ENCODE results near the gene ZNF764. TPM values are rescaled to one million over a fixed set of nuclear protein-coding genes. Genes with fewer than 3 reads are reported as not detected.
A peak's percentile ranks its signal among the peaks of the same experiment; 100 is the strongest.

Gene ZNF764
- polyA plus RNA-seq, 1 donor (not counting 4 experiments of a cell fraction or from before 2014, with no cell fraction given), result 1.6 TPM

DNA sequence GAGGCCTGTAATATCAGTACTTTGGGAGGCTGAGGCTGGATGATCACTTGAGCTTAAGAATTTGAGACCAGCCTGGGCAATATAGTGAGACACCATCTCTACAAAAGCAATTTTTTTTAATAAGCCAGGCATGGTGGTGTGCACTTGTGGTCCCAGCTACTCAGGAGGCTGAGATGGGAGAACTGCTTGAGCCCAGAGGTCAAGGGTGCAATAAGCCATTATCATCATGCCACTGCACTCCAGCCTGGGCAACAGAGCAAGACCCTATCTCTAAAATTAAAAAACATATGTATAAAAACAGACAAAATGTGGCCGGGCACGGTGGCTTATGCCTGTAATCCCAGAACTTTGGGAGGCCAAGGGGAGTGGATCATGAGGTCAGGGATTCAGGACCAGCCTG, 30.5 kb upstream of the ZNF764 start:
- H4K20me1 ChIP-seq (ENCODE audit: control insufficient read depth, extremely low read depth, insufficient read depth, low read length), result no peaks in the 10 kb centered on the region
- H3K4me1 ChIP-seq (ENCODE audit: control insufficient read depth, extremely low read depth, insufficient read depth, low read length), result peaks cover 5% of the 10 kb centered on the region
- DNase-seq (ENCODE audit: low read depth, low spot score) (no peak), FAIRE-seq (no peak)
- H3K9me1 ChIP-seq (ENCODE audit: control insufficient read depth, extremely low read depth, insufficient read depth, low read length), result no peaks in the 10 kb centered on the region
- no peaks in the 10 kb centered on the region for H3K9me3 ChIP-seq (ENCODE audit: control insufficient read depth, low read depth, low read length)
- peaks cover 19% of the 10 kb centered on the region for H3K79me2 ChIP-seq (ENCODE audit: control insufficient read depth, insufficient read depth, low read length)
- no peak overlapping the region for H2AFZ ChIP-seq (ENCODE audit: control insufficient read depth, low read length)
- dilution Hi-C loops (cut with MboI; ENCODE audit: extremely low pct_ligation_motif_present, low sequenced_read_pairs), result no loop called here
- TF ChIP-seq CTCF (optimal IDR thresholded peaks at IDR 0.05 in 1 of 3, IDR thresholded peaks at IDR 0.05 in 1 of 3, conservative IDR thresholded peaks at IDR 0.05 in 1 of 3; ENCODE audit: extremely low read depth in 1 of 3, insufficient read depth in 2 of 3, low read length in 3 of 3) (no peak), EZH2 (IDR thresholded peaks at IDR 0.05; ENCODE audit: low read length) (no peak)
- no peak overlapping the region for H3K27ac ChIP-seq (ENCODE audit: control insufficient read depth, insufficient read depth, low read length)
- no peak overlapping the region for H3K4me2 ChIP-seq (ENCODE audit: control insufficient read depth, extremely low read depth, insufficient read depth, low read depth, low read length)
- no peak overlapping the region for H3K9ac ChIP-seq (ENCODE audit: control insufficient read depth, extremely low read depth, insufficient read depth, low read length)
- H3K27me3 ChIP-seq (ENCODE audit: control insufficient read depth, extremely low read depth, insufficient read depth, low read length), result no peaks in the 10 kb centered on the region
- peaks cover 0 to 3% of the 10 kb centered on the region in 2 experiments for H3K36me3 ChIP-seq (ENCODE audit: control insufficient read depth in 2 of 2, extremely low read depth in 1 of 2, insufficient read depth in 2 of 2, low read length in 2 of 2)
- no peak overlapping the region for H3K4me3 ChIP-seq (ENCODE audit: control insufficient read depth in 2 of 3, extremely low read depth in 1 of 3, insufficient read depth in 2 of 3, low read depth in 1 of 3, low read length in 3 of 3)

DNA sequence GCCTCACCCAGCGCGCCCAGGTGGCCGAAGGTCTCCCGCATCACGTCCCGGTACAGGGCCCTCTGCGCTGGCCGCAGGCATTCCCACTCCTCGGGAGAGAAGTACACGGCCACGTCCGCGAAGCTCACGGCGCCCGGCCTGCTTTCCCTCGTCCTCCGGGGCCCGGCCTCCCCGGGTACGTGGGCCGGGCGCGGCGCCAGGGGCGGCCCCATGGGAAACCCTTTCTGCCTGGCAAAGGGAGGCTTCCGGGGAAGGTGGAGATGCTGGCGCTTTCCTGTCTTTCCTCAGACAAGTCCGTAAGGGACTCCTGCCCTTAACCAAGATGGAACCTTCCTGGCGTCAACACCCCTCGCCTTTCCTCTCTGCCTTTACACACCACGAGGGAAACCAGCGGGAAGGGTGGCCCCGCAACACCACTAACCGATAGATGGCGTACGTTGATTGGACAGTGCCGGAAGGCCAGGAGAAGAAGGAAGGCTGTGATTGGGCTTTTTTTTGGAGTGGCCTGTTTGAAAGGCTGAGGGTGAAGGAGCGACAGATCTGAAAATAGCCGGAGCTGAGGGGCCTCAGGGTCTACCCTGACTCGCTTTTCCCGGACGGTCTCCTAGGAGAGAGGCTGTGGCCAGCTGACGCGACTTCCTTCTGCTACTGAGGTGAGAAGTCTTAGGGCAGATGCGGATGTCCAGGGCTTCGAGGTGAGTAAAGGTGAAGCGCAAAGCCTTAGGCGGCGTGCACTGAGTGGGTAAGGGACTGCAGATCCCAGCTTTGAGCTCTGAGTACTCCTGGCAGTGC, 27.4 kb upstream of the ZNF764 start, which contains the start of gene ZNF785:
TSS of gene ZNF785 (minus strand) at position 298 of the 792 bp plus-strand sequence. CDS start at position 212, 86 bp downstream.
- peak; percentile 78 for FAIRE-seq
- H3K27me3 ChIP-seq (ENCODE audit: control insufficient read depth, extremely low read depth, insufficient read depth, low read length), result no peaks in the 10 kb centered on the region
- peak within 1 kb of the TSS; percentile 87 for H3K4me2 ChIP-seq (ENCODE audit: control insufficient read depth, extremely low read depth, insufficient read depth, low read depth, low read length)
- dilution Hi-C loops (cut with MboI; ENCODE audit: extremely low pct_ligation_motif_present, low sequenced_read_pairs), result no loop called here
- H3K36me3 ChIP-seq (ENCODE audit: control insufficient read depth in 2 of 2, extremely low read depth in 1 of 2, insufficient read depth in 2 of 2, low read length in 2 of 2), result peaks cover 9 to 10% of the 10 kb centered on the region in 2 experiments
- DNase-seq (ENCODE audit: low read depth, low spot score), result peak; percentile 98
- peak within 1 kb of the TSS; percentile 83 for H3K9ac ChIP-seq (ENCODE audit: control insufficient read depth, extremely low read depth, insufficient read depth, low read length)
- no peaks in the 10 kb centered on the region for H4K20me1 ChIP-seq (ENCODE audit: control insufficient read depth, extremely low read depth, insufficient read depth, low read length)
- H3K27ac ChIP-seq (ENCODE audit: control insufficient read depth, insufficient read depth, low read length), result peak within 1 kb of the TSS; percentile 79
- H3K79me2 ChIP-seq (ENCODE audit: control insufficient read depth, insufficient read depth, low read length), result peaks cover 33% of the 10 kb centered on the region
- TF ChIP-seq EZH2 (IDR thresholded peaks at IDR 0.05; ENCODE audit: low read length) (no peak), CTCF (optimal IDR thresholded peaks at IDR 0.05 in 1 of 3, IDR thresholded peaks at IDR 0.05 in 1 of 3, conservative IDR thresholded peaks at IDR 0.05 in 1 of 3; ENCODE audit: extremely low read depth in 1 of 3, insufficient read depth in 2 of 3, low read length in 3 of 3) (peak in 1 of 3 experiments; percentile 43)
- peak within 1 kb of the TSS; percentile 74 to 80 (median 75) for H3K4me3 ChIP-seq (ENCODE audit: control insufficient read depth in 2 of 3, extremely low read depth in 1 of 3, insufficient read depth in 2 of 3, low read depth in 1 of 3, low read length in 3 of 3)
- H2AFZ ChIP-seq (ENCODE audit: control insufficient read depth, low read length), result peak within 1 kb of the TSS; percentile 71
- H3K4me1 ChIP-seq (ENCODE audit: control insufficient read depth, extremely low read depth, insufficient read depth, low read length), result peaks cover 5% of the 10 kb centered on the region
- H3K9me1 ChIP-seq (ENCODE audit: control insufficient read depth, extremely low read depth, insufficient read depth, low read length), result no peaks in the 10 kb centered on the region
- H3K9me3 ChIP-seq (ENCODE audit: control insufficient read depth, low read depth, low read length), result no peaks in the 10 kb centered on the region
